Activated naive CD8-positive, alpha-beta T cell (primary cell): Measurements from ENCODE around the gene HSPB3.
"Not testable (repeated sequence)": the region's sequence is repeated elsewhere in the genome, so short reads cannot be mapped to it uniquely, and the experiment has no call there.

Experiments
- H3K27ac Mint-ChIP-seq: one replicate; pipeline ENCODE4 v1.8.0; 2021; ENCODE audit warnings: mixed read lengths
- H3K27me3 Mint-ChIP-seq: one replicate; pipeline ENCODE4 v1.8.0; 2021; ENCODE audit warnings: mixed read lengths
- H3K36me3 Mint-ChIP-seq: one replicate; pipeline ENCODE4 v1.8.0; 2021; ENCODE audit warnings: mixed read lengths
- H3K4me1 Mint-ChIP-seq: one replicate; pipeline ENCODE4 v1.8.0; 2021; ENCODE audit warnings: low read depth, mixed read lengths
- H3K4me3 Mint-ChIP-seq: one replicate; pipeline ENCODE4 v1.8.0; 2021; ENCODE audit warnings: mild to moderate bottlenecking, mixed read lengths
- H3K9me3 Mint-ChIP-seq: one replicate; pipeline ENCODE4 v1.8.0; 2021; ENCODE audit warnings: low read depth, mixed read lengths

The HSPB3 gene

GRCh38 chr5:54471398-54471797, 15.9 kb downstream of the HSPB3 start:
- Mint-ChIP-seq H3K9me3 (no peaks in the 10 kb centered on the region), H3K27ac (no peak overlapping the region), H3K4me3 (no peak overlapping the region), H3K27me3 (peaks cover 1% of the 10 kb centered on the region), H3K4me1 (peaks cover 4% of the 10 kb centered on the region), H3K36me3 (no peaks in the 10 kb centered on the region)

DNA sequence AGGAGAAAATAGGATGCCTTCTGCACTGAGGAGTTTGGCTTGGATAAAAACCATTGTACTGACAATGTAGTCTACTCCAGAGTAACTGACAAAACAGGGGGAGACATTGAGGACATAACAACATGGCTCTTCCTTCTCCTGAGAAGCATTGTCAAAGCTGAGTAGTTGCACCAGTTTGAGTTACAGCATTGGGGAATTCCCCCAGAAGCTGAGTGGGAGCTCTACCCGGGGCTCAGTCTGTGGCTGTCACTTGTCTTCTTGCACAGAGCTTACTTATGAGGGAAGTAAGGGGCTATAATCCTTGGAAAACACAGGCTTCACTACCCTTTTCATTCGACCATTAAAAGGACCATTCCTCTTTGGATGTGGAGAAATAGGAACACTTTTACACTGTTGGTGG, 21.2 kb downstream of the HSPB3 start:
- Mint-ChIP-seq H3K27me3 (peaks cover 8% of the 10 kb centered on the region), H3K27ac (no peak overlapping the region), H3K36me3 (peaks cover 3% of the 10 kb centered on the region), H3K9me3 (no peaks in the 10 kb centered on the region), H3K4me3 (no peak overlapping the region), H3K4me1 (no peaks in the 10 kb centered on the region)

GRCh38 chr5:54477941-54478478, 22.5 kb downstream of the HSPB3 start:
- H3K27ac Mint-ChIP-seq, result no peak overlapping the region
- H3K36me3 Mint-ChIP-seq, result peaks cover 3% of the 10 kb centered on the region
- peaks cover 10% of the 10 kb centered on the region for H3K27me3 Mint-ChIP-seq
- H3K9me3 Mint-ChIP-seq, result no peaks in the 10 kb centered on the region
- H3K4me1 Mint-ChIP-seq, result no peaks in the 10 kb centered on the region
- no peak overlapping the region for H3K4me3 Mint-ChIP-seq

DNA sequence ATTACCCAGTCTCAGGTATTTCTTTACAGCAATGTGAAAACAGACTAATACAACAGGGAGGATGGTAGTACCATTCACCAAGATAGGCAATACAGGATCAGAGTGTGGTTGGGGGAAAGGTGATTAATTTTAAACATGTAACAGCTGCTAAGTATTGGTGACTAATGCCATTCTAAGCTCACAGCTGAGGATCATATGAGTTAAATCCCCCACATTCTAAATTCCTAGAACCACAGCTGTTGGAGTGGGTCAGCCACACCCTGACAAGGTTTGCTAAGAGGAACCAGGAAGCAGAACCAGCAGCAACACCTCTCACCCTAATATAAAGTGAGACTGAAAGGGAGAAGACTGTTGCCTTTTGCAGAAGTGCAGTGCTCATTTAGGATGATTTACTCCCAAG, 24.8 kb downstream of the HSPB3 start:
- H3K4me3 Mint-ChIP-seq, result no peak overlapping the region
- H3K4me1 Mint-ChIP-seq, result no peaks in the 10 kb centered on the region
- peaks cover 9% of the 10 kb centered on the region for H3K27me3 Mint-ChIP-seq
- peaks cover 3% of the 10 kb centered on the region for H3K36me3 Mint-ChIP-seq
- no peaks in the 10 kb centered on the region for H3K9me3 Mint-ChIP-seq
- no peak overlapping the region for H3K27ac Mint-ChIP-seq

DNA sequence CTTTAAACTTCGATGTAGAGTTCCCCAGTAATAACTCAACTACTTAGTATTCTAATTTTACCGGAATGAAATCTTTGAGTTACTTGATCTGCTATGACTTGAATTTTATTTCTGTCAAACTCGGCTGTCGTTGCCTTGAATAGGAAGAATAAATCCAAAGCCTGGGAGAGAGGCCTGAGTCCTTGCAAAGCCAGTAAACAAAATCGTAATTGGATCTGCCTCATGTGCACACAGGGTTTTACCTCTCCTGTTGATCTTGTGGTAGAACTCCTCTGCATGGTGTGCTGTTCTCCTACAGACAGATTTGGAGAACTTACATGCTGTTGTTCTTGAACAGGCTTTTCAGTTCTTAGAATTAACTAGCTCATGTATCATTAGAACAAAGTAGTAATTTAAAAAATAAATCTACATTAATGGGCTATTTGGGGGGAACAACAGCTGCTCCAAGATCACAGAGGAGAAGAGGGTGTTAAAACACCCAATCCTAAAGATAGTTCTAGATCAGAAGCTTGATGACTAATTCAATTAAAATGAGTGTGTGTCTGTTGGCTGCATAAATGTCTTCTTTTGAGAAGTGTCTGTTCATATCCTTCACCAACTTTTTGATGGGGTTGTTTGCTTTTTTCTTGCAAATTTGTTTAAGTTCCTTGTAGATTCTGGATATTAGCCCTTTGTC, 28.9 kb downstream of the HSPB3 start:
- Mint-ChIP-seq H3K27me3 (peaks cover 7% of the 10 kb centered on the region), H3K4me1 (no peaks in the 10 kb centered on the region), H3K27ac (no peak overlapping the region), H3K36me3 (no peaks in the 10 kb centered on the region), H3K9me3 (no peaks in the 10 kb centered on the region), H3K4me3 (no peak overlapping the region)

DNA sequence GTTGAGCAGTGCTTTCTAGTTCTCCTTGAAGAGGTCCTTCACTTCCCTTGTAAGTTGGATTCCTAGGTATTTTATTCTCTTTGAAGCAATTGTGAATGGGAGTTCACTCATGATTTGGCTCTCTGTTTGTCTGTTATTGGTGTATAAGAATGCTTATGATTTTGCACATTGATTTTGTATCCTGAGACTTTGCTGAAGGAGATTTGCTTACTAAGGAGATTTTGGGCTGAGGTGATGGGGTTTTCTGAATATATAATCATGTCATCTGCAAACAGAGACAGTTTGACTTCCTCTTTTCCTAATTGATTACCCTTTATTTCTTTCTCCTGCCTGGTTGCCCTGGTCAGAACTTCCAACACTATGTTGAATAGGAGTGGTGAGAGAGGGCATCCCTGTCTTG, 30.2 kb downstream of the HSPB3 start:
- H3K4me3 Mint-ChIP-seq, H3K4me1 Mint-ChIP-seq, H3K27me3 Mint-ChIP-seq, H3K36me3 Mint-ChIP-seq, H3K9me3 Mint-ChIP-seq, H3K27ac Mint-ChIP-seq: not testable (repeated sequence)

DNA sequence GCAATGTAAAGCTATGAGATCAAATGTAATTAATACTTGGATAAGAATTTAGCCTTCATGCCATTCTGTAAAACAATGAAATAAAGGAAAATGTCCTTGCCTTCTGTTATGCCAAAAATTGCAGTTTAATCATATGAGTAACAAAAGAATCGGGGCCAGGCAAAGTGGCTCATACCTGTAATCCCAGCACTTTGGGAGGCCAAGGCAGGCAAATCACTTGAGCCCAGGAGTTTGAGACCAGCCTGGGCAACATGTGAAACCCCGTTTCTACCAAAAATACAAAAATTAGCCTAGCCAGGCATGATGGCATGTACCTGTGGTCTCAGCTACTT, 34.1 kb downstream of the HSPB3 start:
- H3K4me3 Mint-ChIP-seq, H3K4me1 Mint-ChIP-seq, H3K27ac Mint-ChIP-seq, H3K36me3 Mint-ChIP-seq, H3K9me3 Mint-ChIP-seq, H3K27me3 Mint-ChIP-seq: not testable (repeated sequence)

GRCh38 chr5:54491326-54491725, 35.8 kb downstream of the HSPB3 start:
- no peaks in the 10 kb centered on the region for H3K9me3 Mint-ChIP-seq
- no peak overlapping the region for H3K27ac Mint-ChIP-seq
- no peaks in the 10 kb centered on the region for H3K36me3 Mint-ChIP-seq

DNA sequence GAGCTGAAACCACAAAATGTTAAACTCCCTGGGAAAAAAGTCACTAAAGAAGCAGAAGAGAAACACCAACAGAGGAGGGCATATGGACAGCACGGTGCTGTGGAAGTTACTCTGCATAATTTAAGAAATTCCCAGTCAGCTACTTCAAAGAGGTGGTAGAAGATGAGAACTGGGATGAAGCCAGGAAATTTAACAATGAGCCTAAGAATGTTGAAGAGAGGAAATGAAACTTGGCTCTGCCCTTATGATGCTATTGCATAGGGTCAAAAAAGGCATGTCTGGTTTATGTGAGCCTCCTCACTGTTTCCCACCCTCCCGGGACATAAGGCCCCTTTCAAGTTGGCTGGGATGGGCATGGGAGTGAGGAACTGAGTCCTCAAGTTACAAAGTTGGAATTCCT, 36.7 kb downstream of the HSPB3 start:
- no peak overlapping the region for H3K27ac Mint-ChIP-seq
- H3K4me1 Mint-ChIP-seq, result no peaks in the 10 kb centered on the region
- no peaks in the 10 kb centered on the region for H3K9me3 Mint-ChIP-seq
- H3K36me3 Mint-ChIP-seq, result no peaks in the 10 kb centered on the region
- no peak overlapping the region for H3K4me3 Mint-ChIP-seq
- H3K27me3 Mint-ChIP-seq, result peaks cover 9% of the 10 kb centered on the region

More at GRCh38 chr5:54491326-54491725, 35.8 kb downstream of the HSPB3 start:
- no peaks in the 10 kb centered on the region for H3K4me1 Mint-ChIP-seq
- H3K27me3 Mint-ChIP-seq, result peaks cover 7% of the 10 kb centered on the region
- H3K4me3 Mint-ChIP-seq, result no peak overlapping the region

DNA sequence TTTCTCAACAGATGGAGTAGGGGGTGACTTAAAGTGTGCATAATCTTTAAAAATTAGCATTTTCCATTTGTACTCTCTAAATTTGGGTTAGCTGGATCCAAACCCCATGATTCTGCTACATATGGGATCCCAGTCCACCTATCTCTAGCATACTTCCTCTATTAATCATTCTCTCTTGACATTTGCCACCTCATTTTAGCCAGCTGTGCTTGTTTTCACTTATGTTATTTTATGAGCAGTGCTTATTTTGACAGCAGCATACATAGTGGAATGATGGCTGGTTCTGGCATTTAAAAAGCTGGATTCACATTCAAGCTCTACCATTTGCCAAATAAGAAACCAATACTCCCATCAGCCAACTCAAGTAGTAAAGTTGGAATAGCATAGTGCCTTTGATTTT, 39.5 kb downstream of the HSPB3 start:
- Mint-ChIP-seq H3K27me3 (peaks cover 17% of the 10 kb centered on the region), H3K9me3 (no peaks in the 10 kb centered on the region), H3K4me1 (no peaks in the 10 kb centered on the region), H3K4me3 (no peak overlapping the region), H3K27ac (no peak overlapping the region), H3K36me3 (peaks cover 8% of the 10 kb centered on the region)
